HepG2 (cell line): ENCODE results near the gene SLC2A5.

Experiments used
- HDAC6 ChIP-seq: fragments of 200-600 bp; sonication (generic); IDR thresholded peaks from 2 replicates; pipeline ENCODE4 v1.7.0; 2017; ENCODE audit warnings: mild to moderate bottlenecking, antibody characterized with exemption, low read length, low read depth
- STAT6 ChIP-seq: sonication (generic); formaldehyde crosslinking; IDR thresholded peaks from 2 replicates; pipeline ENCODE4 v1.4.0; 2020; ENCODE audit warnings: missing genetic modification reagents, mild to moderate bottlenecking, borderline replicate concordance
- ZFP90 ChIP-seq: sonication (generic); formaldehyde crosslinking; IDR thresholded peaks from 2 replicates; pipeline ENCODE4 v1.8.0; 2022; ENCODE audit warnings: missing genetic modification reagents, mild to moderate bottlenecking, inconsistent platforms, borderline replicate concordance
- TF ChIP-seq, protein P1 (sequence below): sonication (generic); formaldehyde crosslinking; IDR thresholded peaks from 2 replicates; pipeline ENCODE4 v1.4.0; 2020; ENCODE audit warnings: missing genetic modification reagents, borderline replicate concordance

DNA sequence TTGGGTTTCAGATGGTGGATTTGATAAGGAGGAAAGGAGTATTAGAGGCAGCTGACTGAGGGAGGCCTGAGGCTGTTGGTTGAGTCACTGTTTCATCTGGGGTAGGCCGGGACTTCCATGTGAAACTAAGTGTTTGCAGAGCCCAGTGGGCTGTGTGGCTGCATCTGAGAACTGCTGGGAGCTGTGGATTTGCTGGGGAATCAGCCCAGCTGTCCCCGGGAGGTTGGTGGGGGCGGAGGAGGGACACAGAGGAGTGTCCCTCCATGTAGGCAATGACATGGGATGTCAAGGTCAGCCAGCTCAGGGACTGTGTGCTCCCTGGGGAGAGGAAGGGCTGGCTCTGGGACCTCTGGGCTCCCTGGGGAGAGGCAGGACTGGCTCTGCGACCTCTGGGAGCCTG lies 79.6 kb downstream of the SLC2A5 start:
- TF ChIP-seq ZFP90 (CRISPR knock-in tag) (no peak), STAT6 (CRISPR knock-in tag) (no peak), HDAC6 (no peak)
- TF ChIP-seq, protein P1, sequence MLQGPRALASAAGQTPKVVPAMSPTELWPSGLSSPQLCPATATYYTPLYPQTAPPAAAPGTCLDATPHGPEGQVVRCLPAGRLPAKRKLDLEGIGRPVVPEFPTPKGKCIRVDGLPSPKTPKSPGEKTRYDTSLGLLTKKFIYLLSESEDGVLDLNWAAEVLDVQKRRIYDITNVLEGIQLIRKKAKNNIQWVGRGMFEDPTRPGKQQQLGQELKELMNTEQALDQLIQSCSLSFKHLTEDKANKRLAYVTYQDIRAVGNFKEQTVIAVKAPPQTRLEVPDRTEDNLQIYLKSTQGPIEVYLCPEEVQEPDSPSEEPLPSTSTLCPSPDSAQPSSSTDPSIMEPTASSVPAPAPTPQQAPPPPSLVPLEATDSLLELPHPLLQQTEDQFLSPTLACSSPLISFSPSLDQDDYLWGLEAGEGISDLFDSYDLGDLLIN (CRISPR knock-in tag), result no peak
